HL-60/S4 treated with retinoic acid at 250 ng/mL for 4 days and 3 days (cell line): ENCODE measurements around the gene BTBD9.
"Not testable (repeated sequence)": the region's sequence is repeated elsewhere in the genome, so short reads cannot be mapped to it uniquely, and the experiment has no call there.

Experiments used
- in situ Hi-C: fragments of 300-500 bp; cut with MboI; formaldehyde crosslinking; loops from 2 replicates; pipeline ENCODE4 v1.7.0; 2022; ENCODE audit warnings: low sequenced_read_pairs

BTBD9 gene

DNA sequence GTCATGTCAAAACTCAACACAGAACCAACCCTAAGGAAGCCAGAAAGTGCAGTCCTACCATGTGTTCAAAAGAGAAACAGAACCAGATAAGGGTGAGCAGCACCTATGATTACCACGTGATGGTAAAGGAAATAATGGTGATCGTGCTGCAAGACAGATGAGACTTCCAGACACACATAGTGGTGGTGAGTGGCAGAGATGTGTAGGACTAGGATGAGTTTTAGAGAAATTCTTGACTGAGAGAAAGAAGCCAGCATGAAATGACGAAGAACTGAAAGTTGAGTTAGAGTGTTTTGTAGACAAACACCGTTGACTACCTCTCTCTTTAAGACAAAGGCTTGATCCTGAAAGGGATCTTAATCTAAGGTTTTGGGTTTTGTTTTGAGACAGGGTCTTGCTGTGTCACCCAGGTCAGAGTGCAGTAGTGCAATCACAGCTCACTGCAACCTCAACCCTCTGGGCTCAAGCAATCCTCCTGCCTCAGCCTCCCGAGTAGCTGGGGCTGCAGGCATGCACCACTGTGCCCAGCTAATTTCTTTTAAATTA, 10.6 kb upstream of the BTBD9 start:
- in situ Hi-C loops = no loop called here

DNA sequence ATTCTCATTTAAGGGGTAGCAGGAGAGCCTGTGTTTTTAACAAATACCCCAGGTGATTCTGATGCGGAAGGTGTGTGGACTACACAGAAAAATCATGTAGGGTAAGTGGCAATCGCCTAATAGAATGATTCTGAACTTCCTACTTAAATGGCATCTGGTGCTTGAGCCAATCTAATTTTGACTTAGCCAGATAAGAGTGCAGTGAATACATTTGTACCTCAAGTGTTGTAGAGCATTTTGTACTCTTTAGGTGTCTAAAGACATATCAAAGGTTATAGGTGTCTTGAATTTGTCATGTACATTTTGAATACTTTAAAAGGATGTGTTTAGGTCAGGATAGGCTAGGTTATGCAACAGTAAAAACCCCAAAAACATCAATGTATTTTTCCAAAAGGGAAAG, 10.0 kb upstream of the BTBD9 start:
- in situ Hi-C loops = no loop called here

DNA sequence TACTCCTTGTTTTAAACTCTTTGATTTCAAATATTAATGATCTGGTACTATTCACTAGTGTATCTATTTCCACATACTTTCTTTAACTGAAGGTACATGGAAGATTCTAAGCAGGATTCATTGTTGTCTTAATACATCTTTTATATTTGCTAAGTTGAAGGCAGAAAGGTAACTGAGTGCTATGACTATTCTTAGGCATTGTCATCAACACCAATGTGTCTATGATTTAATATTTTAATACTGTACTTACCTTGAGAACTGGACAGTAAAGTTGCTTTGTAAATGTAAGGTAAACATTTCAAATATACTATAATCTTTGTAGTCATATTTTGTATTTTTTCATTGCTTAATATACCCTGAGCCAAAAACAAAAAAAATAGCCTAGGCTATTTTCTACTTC, 8.9 kb upstream of the BTBD9 start:
- in situ Hi-C loops = no loop called here

DNA sequence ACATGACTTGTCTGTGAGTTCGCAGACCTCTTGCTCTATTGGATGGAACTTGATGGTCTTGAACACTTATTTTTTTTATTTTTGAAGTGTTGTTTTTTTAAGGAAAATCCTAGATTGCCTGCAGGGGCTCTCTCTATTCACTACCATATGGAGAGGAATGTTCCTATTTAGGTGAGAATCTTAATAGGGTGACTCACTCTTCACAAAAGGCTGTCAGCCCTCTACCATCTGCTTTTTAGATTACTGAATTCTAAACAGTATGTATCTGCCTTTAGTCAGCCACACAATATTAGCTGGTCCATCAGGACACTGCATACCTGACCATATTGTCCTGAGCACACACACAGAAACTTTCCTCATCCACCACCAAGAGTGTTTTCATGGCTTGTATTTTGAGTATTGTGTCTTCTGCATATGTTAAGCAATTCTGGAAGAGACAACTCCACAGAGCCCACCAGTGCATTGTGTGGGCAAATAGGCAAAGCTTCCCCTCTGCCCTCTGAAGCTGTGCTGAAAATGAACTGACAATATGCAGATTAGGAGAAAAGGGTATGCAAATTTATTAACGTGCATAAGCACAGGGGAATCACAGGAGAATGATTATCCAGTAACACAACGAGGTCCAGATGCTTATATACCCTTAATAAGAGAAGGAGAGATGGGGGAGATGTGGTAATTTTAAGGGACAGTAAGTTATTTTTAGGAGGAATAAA, 6.6 kb upstream of the BTBD9 start:
- in situ Hi-C loops = no loop called here

DNA sequence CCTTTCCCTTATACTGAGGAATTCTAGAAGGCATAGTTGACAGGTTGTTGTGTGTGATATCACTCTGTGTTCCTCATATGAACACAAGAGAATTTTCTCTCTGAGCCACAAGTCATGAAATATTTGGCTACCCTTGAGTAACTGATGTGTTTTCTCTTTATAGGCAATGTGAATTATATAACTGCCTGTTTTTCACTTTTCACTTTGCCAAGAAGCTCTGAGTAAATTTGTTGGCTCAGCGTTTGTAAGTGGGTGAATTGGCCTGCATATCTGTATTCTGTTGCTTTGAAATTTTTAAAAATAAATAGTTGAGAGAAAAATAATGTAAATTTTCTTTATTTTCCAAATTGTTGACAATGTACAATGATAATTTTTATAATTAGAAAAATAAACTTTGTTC, 5.2 kb upstream of the BTBD9 start:
- in situ Hi-C loops = no loop called here

DNA sequence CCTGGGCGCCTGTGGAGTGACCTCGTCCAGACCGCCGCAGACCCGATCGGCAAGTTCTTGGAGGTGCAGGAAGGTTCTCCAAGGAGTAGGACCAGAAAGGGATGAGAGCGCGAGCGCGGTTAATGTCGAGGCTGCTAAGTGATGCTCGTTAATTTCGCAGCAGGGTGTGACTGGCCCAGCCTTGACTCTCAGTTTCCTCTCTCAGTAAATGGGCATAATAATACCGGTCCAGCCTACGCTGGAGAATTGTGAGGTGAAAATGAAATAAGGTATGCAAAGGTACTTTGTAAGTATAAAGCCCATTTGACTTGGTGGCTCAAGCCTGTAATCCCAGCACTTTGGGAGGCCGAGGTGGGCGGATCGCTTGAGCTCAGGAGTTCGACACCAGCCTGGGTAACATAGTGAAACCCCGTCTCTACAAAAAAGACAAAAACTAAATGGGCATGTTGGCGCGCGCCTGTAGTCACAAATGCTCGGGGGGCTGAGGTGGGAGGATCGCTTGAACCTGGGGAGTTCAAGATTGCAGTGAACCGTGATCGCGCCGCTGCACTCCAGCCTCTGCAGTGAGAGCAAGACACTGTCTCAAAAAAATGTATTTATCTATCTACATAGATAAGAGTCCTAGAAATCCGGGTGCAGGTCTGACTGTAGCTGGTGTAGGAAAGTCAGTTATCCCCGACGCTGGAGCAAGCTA, 634 bp upstream of the BTBD9 start:
- in situ Hi-C loops = no loop called here

DNA sequence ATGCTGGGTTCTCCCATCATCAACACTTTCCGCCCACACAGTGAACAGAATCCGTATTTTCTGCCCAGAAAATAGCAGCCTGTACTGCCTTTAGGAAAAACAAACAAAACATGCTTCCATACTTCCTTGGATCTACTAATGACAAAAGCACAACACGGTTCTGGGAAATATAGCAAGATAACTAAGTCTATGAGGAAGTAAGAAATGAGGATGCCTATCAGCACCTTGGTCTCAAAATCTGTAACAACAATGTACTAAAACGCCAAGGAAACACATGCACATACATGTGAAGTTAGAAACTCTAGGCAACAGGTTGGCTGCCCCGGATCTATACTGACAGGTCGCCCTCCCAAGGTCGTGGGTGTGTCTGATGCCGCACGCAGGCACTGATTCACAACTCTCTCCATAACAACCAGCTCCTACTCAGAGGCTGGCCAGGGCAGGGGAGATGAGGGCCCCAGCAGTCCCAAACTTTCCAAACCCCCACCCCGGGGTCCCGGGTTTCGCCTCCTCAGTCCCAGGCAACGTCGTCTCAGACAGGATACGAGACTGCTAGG, 710 bp downstream of the BTBD9 start:
- in situ Hi-C loops = no loop called here

DNA sequence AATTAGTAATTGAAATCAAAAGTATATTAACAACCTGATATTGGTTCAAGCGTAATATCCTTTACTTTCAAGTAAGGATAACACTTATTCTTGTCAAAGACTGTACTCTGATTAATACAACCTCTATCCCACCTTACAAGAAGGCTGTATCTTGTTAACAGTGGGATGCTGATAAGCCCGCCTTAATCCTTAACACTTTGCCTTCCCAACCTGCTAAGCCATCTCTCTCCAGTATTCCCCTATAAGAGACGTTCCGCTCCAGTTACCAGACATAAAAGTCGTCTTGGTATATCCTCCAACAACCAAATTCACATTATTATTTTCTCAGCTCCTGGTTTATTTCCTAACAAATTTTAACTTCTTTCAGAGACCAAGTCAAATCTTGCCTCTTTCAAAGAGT, 2.0 kb downstream of the BTBD9 start:
- in situ Hi-C loops = no loop called here

DNA sequence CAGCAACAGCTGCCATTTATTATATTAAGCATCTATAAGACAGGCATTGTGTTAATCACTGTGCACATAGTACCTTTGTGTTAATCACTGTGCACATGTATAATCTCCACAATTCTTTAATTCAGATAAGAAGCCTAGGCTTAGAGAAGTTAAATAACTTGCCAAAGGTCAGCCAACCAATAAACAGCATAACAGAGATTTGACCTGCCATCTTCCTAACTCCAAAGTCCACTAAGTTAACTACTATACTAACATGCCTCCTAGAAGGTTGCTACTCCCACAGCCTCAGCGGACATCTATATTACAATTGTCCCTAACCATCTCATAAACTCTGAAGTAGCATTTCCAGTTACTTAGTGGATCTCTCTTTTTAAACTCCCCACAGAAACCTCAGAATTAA, 3.7 kb downstream of the BTBD9 start:
- in situ Hi-C loops = no loop called here

DNA sequence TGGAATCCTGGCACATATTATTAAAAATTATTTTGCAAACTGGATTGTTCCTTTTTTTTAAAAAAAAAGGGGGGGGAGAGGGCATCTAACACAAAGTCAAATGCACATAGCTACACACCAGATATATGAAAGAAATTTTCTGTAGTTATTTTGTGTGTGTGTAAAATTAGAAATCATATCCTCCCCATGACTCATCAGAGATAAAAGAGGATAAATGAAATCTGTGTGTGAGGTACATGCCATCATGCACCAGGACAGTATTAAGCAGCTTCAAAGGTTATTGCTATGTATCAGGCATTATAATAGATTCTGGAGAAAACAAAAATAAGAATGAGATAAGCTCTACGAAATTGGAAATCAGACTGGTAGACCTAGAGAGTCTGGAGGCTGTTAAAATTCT, 5.2 kb downstream of the BTBD9 start:
- in situ Hi-C loops = no loop called here

DNA sequence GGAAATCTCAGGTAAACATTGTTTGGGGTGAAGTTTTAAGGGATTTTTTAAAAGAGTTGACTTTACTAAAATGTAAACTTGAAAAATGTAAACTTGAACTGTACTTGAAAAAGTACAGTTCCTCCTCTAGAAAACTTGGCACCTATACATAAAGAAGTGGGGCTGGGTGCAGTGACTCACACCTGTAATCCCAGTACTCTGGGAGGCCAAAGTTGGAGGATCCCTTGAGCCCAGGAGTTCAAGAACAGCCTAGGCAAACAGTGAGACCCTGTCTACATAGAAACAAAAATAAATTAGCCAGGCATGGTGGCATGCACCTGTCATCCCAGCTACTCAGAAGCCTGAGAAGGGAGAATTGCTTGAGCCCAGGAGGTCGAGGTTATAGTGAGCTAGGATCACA, 7.2 kb downstream of the BTBD9 start:
- in situ Hi-C loops = no loop called here

DNA sequence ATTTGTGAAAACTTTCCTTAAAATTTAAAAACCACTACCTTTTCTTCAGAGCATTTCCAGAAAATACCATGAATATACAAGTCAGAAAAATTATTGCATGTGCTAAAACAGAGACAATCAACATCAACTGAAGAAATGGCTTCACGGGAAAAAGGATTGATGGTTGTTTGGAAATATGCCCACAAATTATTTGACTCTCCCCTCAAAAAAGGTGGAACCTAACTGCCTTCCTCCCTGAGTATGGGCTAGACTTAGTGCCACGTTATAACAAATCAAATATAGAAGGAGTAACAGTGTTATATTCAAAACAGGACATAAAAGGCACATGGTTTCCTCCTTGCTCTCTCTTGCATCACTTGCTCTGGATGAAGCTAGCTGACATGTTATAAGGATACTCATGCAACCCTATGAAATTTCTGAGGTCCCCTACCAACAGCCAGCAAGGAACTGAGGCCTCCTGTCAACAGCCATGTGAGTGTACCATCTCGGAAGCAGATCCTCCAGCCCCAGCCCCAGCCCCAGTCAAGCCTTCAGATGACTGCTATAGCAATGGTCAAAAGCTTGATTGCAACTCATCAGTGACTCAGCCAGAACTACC, 8.4 kb downstream of the BTBD9 start:
- in situ Hi-C loops = no loop called here

DNA sequence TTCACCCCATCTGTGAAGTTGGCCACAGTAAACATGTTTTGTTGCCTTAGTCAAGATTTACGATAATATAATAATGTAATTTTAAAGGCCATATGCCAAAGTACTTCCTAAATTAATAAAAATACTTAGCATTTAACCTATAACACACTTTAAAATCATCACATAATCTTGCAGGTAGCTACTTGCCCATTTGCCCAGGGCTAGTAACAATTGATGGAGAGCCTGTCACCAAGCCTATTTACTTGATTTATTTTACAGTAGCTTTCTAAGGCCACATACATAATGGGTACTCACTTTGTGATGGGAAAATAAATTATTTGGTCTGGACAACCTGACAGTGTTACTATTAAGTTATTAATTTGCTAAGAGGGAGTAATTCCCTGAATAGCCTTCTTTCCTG, 14.5 kb downstream of the BTBD9 start:
- in situ Hi-C loops = no loop called here

DNA sequence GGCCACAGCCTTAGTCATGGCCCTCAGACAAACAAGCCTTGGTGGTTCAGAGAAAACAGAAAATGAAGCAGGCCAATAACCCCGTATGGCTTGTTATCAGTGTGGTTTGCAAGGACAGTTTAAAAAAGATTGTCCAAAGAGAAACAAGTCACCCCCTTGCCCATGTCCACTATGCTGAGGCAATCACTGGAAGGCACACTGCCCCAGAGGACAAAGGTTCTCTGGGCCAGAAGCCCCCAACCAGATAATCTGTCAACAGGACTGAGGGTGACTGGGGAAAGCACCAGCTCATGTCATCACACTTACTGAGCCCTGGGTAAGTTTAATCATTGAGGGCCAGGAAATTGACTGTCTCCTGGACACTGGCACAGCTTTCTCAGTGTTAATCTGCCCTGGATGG, 20.4 kb downstream of the BTBD9 start:
- in situ Hi-C loops = not testable (repeated sequence)

DNA sequence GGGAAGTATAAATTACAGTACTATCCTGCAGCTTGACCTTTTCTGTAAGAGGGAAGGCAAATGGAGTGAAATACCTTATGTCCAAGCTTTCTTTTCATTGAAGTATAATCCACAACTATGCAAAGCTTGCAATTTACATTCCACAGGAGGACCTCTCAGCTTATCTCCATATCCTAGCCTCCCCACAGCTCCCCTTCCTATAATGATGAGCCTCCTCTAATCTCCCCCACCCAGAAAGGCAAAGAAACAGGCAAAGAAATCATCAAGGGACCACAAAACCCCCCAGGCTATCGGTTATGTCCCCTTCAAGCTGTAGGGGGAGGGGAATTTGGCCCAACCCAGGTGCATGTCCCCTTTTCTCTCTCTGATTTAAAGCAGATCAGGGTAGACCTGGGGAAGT, 21.4 kb downstream of the BTBD9 start:
- in situ Hi-C loops = not testable (repeated sequence)

DNA sequence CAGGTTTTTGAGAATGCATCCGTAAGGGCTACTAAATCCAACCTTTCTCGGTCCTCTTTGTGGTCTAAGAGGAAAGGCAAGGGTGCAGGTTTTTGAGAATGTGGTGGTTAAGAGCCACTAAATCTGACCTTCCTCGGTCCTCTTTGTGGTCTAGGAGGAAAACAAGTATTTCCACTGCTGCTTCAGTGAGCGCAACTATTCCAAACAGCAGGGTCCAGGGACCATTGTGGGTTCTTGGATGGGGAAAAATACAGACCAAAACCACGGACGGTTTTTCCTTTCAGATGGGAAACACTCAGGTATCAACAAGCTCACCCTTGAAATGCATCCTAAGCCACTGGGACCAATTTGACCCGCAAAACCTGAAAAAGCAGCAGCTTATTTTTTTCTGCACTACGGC, 21.9 kb downstream of the BTBD9 start:
- in situ Hi-C loops = no loop called here

DNA sequence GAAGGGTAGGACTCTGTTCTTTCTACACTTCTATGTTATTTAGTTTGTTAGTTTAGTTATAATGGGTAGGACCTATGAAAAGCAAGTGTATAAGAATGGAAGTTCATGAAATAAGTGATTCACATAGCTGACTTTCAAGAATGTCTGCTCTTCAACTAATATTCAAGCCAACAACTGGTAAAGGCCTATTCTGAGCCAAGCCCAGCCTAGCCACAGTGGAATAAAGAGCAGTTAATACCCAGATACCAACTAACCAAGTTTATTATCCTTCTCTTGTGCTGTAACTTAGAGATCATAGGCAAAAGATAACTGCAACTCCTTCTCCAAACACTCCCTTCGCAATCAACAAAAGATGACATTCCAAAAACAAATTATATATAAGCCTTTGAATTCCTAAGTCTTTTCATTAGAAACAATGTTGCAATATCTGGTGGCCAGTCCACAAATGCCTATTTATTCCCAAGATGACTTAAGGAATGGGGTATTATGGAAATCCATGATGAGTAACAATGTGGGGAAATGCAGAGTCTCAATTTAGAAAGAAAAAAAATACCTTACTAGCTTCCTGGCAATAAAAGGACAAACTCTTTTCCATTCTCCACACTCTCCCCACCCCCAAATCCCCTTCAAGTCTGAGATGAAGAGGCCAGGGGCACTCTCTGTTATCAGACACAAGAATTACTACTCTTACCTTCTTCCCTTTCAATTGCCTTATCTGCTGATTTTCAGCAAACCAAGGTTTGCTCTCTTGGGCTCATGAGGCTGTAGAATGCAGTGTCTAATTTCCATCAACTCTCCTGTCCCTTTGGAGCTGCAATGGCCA, 27.4 kb downstream of the BTBD9 start:
- in situ Hi-C loops = no loop called here

DNA sequence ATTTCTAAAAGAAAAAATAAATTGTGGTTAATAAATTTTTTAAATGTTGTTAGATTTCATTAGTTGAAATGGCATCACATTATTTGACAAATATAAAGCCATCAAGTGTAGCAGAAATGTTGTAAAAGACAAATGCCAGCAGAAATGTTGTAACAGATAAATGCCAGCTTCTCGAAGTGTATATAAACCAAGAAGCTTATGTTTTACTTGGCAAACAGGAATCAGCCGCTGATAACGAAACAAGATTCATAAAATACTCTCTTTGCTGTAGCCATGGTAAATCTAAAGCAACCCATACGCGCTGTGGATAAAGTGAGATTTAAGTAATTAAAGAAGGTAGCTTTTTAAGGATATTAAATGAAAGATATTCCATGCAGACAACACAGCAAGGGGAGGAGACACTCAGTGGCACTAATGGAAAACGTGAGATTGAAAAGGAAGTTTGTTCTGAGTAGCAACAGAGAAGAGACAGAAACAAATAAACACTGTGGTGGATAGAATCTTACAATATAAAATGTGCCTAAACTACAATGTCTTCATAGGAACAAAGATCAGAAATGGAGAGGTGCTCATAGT, 29.6 kb downstream of the BTBD9 start:
- in situ Hi-C loops = no loop called here

DNA sequence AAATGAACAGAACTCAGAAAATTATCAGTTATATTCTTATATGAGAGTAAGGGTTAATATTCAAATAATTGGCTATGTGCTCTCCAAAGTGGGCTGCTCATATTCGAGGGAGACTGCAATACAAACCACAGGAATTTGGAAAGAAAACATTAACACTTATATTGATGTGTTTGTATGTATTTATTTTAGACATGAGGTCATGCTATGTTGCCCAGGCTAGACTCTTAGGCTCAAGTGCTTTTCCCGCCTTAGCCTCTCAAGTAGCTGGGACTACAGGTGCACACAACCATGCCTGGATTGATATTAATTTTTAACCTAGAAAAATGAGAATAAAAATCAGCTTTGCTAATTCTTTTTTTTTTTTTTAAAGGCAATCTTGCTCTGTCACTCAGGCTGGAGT, 35.0 kb downstream of the BTBD9 start:
- in situ Hi-C loops = no loop called here

DNA sequence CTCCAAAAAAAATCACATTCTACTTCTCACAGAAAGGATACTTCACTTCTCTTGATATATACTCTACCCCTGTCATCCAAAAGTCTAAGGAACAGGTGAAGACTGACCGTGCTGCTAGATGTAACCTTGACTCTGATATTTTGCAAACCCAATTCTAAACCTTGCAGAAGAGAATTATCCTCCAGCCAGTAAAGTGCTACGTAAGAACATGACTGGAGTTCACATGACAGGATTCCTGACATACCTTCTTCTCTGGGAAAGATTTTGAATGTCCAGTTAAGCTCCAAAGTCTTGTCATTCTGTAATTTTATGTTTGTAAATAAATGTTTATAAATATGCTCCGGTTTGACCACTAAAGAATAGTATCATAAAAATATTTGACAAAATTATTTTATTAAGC, 35.8 kb downstream of the BTBD9 start:
- in situ Hi-C loops = no loop called here

DNA sequence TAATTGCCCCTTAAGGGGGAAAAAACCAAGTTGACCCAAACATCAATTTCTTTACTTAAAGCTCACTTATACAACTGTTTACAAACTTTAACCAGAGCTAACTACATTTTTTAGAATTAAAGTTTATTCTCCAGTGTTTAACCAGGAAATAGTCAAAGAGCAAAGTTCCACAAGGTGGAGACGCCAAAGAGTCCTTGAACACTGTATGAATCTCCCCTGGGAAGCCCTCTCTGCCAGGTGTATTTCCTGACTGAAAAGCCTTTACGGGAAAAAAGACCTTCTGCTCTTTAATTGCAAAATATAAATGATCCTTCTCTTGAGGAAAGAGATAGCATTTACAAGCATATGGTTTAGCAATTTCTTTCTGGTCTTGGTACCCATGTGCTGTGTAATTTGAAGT, 36.2 kb downstream of the BTBD9 start:
- in situ Hi-C loops = no loop called here
